ENCODE data around the gene ATP13A3. TPM values are rescaled to one million over a fixed set of nuclear protein-coding genes. Genes with fewer than 3 reads are reported as not detected.

ATP13A3 gene
- total and polyA plus RNA-seq, 10 of the 15 experiments (the other 5 are each of a cell fraction or from before 2014, with no cell fraction given) = 14.0 to 108 (median 69.5) TPM

- Histone ChIP-seq H3K36me3 (ENCODE audit: control insufficient read depth in 2 of 2, insufficient read depth in 2 of 2, low read length in 1 of 2) (no peaks in the 10 kb centered on the region), H3K4me3 (no peak overlapping the region), H4K20me1 (ENCODE audit: control insufficient read depth, insufficient read depth) (no peaks in the 10 kb centered on the region), H3K4me2 (ENCODE audit: control insufficient read depth, insufficient read depth) (no peak overlapping the region), H2AFZ (ENCODE audit: control insufficient read depth, low read depth, low read length) (no peak overlapping the region), H3K4me1 (ENCODE audit: control insufficient read depth, insufficient read depth, low read length) (no peaks in the 10 kb centered on the region), H3K9ac (ENCODE audit: control insufficient read depth, insufficient read depth, low read length) (no peak overlapping the region), H3K27ac (ENCODE audit: control insufficient read depth, insufficient read depth) (no peak overlapping the region), H3K9me3 (replicated peaks; ENCODE audit: control insufficient read depth, insufficient read depth, low read length) (no peaks in the 10 kb centered on the region), H3K27me3 (replicated peaks in 1 of 2; ENCODE audit: control insufficient read depth in 2 of 2, insufficient read depth in 2 of 2, low read length in 1 of 2) (no peaks in the 10 kb centered on the region; a peak in 2 of 4 replicates), H3K79me2 (ENCODE audit: control insufficient read depth, insufficient read depth, low read length) (no peaks in the 10 kb centered on the region)
- FAIRE-seq = no peak
- no peak for TF ChIP-seq CREM (IDR thresholded peaks at IDR 0.05; ENCODE audit: low read depth)
- TF ChIP-seq CBFB (IDR thresholded peaks at IDR 0.05; ENCODE audit: low read depth) = no peak
- TF ChIP-seq MYB (IDR thresholded peaks at IDR 0.05; ENCODE audit: borderline replicate concordance, low read depth, low read length) = no peak
- TF ChIP-seq POLR2A (IDR thresholded peaks at IDR 0.05; ENCODE audit: low read depth, low read length) = no peak
- no peak for TF ChIP-seq PKNOX1 (IDR thresholded peaks at IDR 0.05)
- TF ChIP-seq HDAC2 (IDR thresholded peaks at IDR 0.05) = no peak
- no peak for TF ChIP-seq PML (IDR thresholded peaks at IDR 0.05; ENCODE audit: low read length)
- TF ChIP-seq GABPA (IDR thresholded peaks at IDR 0.05; ENCODE audit: low read depth) = no peak
- no peak for TF ChIP-seq EZH2 (IDR thresholded peaks at IDR 0.05; ENCODE audit: borderline replicate concordance, control insufficient read depth, low read depth, low read length)
- no peak for TF ChIP-seq SREBF1 (IDR thresholded peaks at IDR 0.05; ENCODE audit: low read length)
- TF ChIP-seq NBN (IDR thresholded peaks at IDR 0.05) = no peak
- no peak for TF ChIP-seq TAF1 (IDR thresholded peaks at IDR 0.05; ENCODE audit: borderline replicate concordance, low read depth, low read length)
- TF ChIP-seq SIX5 (IDR thresholded peaks at IDR 0.05; ENCODE audit: low read depth, low read length, severe bottlenecking) = no peak
- TF ChIP-seq SUPT20H (IDR thresholded peaks at IDR 0.05; ENCODE audit: borderline replicate concordance, control insufficient read depth, low read depth, low read length) = no peak
- TF ChIP-seq USF2 (IDR thresholded peaks at IDR 0.05; ENCODE audit: borderline replicate concordance, low read depth, low read length) = no peak
- TF ChIP-seq ATF7 (IDR thresholded peaks at IDR 0.05; ENCODE audit: low read depth) = no peak
- no peak for TF ChIP-seq ZBTB4 (CRISPR knock-in tag; IDR thresholded peaks at IDR 0.05)
- no TSS peak for BruUV-seq (replicated peaks)
- intact Hi-C loops (cut with micrococcal nuclease; ENCODE audit: unreplicated experiment) = no loop called here
- no peak for ATAC-seq
- SMC1A ChIA-PET (ENCODE audit: uncharacterized antibody, unreplicated experiment) = interaction anchor here (0.5 kb wide), 1 partner anchor 72 kb away, joined by 3 read pairs; no protein-coding TSS in a partner anchor
- POLR2A ChIA-PET = no interaction called here
- RAD21 ChIA-PET (ENCODE audit: unreplicated experiment) = no interaction called here
- in situ Hi-C loops (cut with MboI) = no loop called here
- CTCF ChIA-PET = no interaction called here
- 45% methylated on average over 6 of the region's 6 CpGs for WGBS (ENCODE audit: insufficient coverage, insufficient replicate concordance, low lambda C conversion rate, missing lambda C conversion rate)
- DNase-seq (ENCODE audit: low read depth, low spot score) = no peak
Observed at GRCh38 chr3:194379231-194379630, 107.6 kb downstream of the ATP13A3 start.
